Epidermal melanocyte (primary cell): ENCODE data around the gene FEV.

ENCODE experiments used
- DNase-seq: peaks from one replicate; pipeline ENCODE4 v3.0.0; 2011; ENCODE audit warnings: low spot score; ENCODE audit not compliant: insufficient read length

Gene FEV

GRCh38 chr2:218985021-218985324 is at the start of gene FEV:
Gene FEV, minus strand, starts transcription at chr2:218985184. Its CDS starts 109 bp downstream, at chr2:218985075.
- peak; percentile 10 for DNase-seq

- DNase-seq: no peak
These were observed 47.2 kb upstream of the FEV start for GRCh38 chr2:219032051-219032745.

GRCh38 chr2:219031005-219031738 is 46.2 kb upstream of the FEV start:
- DNase-seq: no peak

- no peak for DNase-seq
These were observed 45.4 kb upstream of the FEV start for GRCh38 chr2:219030177-219030940.

GRCh38 chr2:219029829-219030165 is 44.8 kb upstream of the FEV start:
- peak; percentile 45 for DNase-seq

- no peak for DNase-seq
These were observed 44.2 kb upstream of the FEV start for GRCh38 chr2:219028996-219029828.

- DNase-seq: no peak
These were observed 43.2 kb upstream of the FEV start for GRCh38 chr2:219028141-219028540.

GRCh38 chr2:219027511-219028055 is 42.6 kb upstream of the FEV start:
- DNase-seq: no peak

GRCh38 chr2:219026946-219027345 is 42.0 kb upstream of the FEV start:
- DNase-seq: no peak

GRCh38 chr2:219025637-219026585 is 40.9 kb upstream of the FEV start:
- peak; percentile 71 for DNase-seq

- DNase-seq: no peak
These were observed 39.1 kb upstream of the FEV start for GRCh38 chr2:219024059-219024458.

GRCh38 chr2:219023045-219023605 is 38.1 kb upstream of the FEV start:
- DNase-seq: no peak

- no peak for DNase-seq
These were observed 37.6 kb upstream of the FEV start for GRCh38 chr2:219022616-219023015.

GRCh38 chr2:219022041-219022440 is 37.1 kb upstream of the FEV start:
- no peak for DNase-seq

- DNase-seq: no peak
These were observed 36.6 kb upstream of the FEV start for GRCh38 chr2:219021591-219021990.

GRCh38 chr2:219020604-219021365 is 35.8 kb upstream of the FEV start:
- no peak for DNase-seq

- no peak for DNase-seq
These were observed 34.5 kb upstream of the FEV start for GRCh38 chr2:219019436-219019835.

GRCh38 chr2:219018726-219019125 is 33.7 kb upstream of the FEV start:
- DNase-seq: no peak

GRCh38 chr2:219018286-219018685 is 33.3 kb upstream of the FEV start:
- no peak for DNase-seq
